ENCODE results near the gene BCL6. TPM values are rescaled to one million over a fixed set of nuclear protein-coding genes. Genes with fewer than 3 reads are reported as not detected.

Gene BCL6
- total RNA-seq, 1 experiment from 2014 or later = 10.2 TPM

DNA sequence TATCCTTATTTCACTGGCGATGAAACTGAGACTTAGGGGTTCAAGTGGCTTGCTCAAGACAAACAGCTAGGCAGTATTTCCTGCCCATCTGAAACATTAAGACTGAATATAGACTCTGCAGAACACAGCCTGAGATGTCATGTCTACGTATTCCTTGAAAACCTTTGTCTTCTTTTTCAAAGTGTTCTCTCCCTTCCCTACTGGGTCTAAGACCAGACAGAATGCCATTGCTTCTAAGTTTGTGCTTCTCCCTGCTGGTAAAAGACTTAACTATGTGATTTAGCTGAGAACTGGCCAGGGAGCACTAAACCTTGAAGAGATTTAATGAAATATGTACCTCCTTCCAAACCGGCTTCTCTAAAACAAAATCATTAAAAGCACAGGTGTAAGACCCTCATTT lies 9.9 kb downstream of the BCL6 start:
- POLR2A ChIA-PET = no interaction called here
- H3K4me1 Mint-ChIP-seq = peaks cover 34% of the 10 kb centered on the region
- peaks cover 20% of the 10 kb centered on the region for H3K36me3 Mint-ChIP-seq
- DNase-seq (ENCODE audit: low spot score) = no peak
- no peaks in the 10 kb centered on the region for H3K9me3 Mint-ChIP-seq
- no peak for ATAC-seq
- no peak overlapping the region for H3K27ac Mint-ChIP-seq
- CTCF ChIA-PET = interaction anchor here (1.2 to 1.7 kb wide), 3 partner anchors 16 to 1219 kb away, joined by 4 to 5 read pairs (median 5); no protein-coding TSS in a partner anchor
- no peak overlapping the region for H3K4me3 Mint-ChIP-seq
- TF ChIP-seq, protein P1, sequence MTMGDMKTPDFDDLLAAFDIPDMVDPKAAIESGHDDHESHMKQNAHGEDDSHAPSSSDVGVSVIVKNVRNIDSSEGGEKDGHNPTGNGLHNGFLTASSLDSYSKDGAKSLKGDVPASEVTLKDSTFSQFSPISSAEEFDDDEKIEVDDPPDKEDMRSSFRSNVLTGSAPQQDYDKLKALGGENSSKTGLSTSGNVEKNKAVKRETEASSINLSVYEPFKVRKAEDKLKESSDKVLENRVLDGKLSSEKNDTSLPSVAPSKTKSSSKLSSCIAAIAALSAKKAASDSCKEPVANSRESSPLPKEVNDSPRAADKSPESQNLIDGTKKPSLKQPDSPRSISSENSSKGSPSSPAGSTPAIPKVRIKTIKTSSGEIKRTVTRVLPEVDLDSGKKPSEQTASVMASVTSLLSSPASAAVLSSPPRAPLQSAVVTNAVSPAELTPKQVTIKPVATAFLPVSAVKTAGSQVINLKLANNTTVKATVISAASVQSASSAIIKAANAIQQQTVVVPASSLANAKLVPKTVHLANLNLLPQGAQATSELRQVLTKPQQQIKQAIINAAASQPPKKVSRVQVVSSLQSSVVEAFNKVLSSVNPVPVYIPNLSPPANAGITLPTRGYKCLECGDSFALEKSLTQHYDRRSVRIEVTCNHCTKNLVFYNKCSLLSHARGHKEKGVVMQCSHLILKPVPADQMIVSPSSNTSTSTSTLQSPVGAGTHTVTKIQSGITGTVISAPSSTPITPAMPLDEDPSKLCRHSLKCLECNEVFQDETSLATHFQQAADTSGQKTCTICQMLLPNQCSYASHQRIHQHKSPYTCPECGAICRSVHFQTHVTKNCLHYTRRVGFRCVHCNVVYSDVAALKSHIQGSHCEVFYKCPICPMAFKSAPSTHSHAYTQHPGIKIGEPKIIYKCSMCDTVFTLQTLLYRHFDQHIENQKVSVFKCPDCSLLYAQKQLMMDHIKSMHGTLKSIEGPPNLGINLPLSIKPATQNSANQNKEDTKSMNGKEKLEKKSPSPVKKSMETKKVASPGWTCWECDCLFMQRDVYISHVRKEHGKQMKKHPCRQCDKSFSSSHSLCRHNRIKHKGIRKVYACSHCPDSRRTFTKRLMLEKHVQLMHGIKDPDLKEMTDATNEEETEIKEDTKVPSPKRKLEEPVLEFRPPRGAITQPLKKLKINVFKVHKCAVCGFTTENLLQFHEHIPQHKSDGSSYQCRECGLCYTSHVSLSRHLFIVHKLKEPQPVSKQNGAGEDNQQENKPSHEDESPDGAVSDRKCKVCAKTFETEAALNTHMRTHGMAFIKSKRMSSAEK (CRISPR knock-in tag; IDR thresholded peaks at IDR 0.05; ENCODE audit: borderline replicate concordance) = no peak
- TF ChIP-seq, protein P2, sequence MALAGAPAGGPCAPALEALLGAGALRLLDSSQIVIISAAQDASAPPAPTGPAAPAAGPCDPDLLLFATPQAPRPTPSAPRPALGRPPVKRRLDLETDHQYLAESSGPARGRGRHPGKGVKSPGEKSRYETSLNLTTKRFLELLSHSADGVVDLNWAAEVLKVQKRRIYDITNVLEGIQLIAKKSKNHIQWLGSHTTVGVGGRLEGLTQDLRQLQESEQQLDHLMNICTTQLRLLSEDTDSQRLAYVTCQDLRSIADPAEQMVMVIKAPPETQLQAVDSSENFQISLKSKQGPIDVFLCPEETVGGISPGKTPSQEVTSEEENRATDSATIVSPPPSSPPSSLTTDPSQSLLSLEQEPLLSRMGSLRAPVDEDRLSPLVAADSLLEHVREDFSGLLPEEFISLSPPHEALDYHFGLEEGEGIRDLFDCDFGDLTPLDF (CRISPR knock-in tag; IDR thresholded peaks at IDR 0.05) = no peak
- TF ChIP-seq ZNF219 (CRISPR knock-in tag; IDR thresholded peaks at IDR 0.05; ENCODE audit: borderline replicate concordance) (no peak), SOX15 (CRISPR knock-in tag; IDR thresholded peaks at IDR 0.05) (no peak), NR1H2 (CRISPR knock-in tag; IDR thresholded peaks at IDR 0.05) (no peak), FOXK1 (CRISPR knock-in tag; IDR thresholded peaks at IDR 0.05) (no peak), ZNF671 (CRISPR knock-in tag; IDR thresholded peaks at IDR 0.05) (no peak), KAT7 (CRISPR knock-in tag; IDR thresholded peaks at IDR 0.05; ENCODE audit: borderline replicate concordance) (no peak), SMAD3 (CRISPR knock-in tag; IDR thresholded peaks at IDR 0.05; ENCODE audit: borderline replicate concordance) (no peak), ELF4 (CRISPR knock-in tag; IDR thresholded peaks at IDR 0.05; ENCODE audit: low read depth) (no peak)
- TF ChIP-seq, protein P3, sequence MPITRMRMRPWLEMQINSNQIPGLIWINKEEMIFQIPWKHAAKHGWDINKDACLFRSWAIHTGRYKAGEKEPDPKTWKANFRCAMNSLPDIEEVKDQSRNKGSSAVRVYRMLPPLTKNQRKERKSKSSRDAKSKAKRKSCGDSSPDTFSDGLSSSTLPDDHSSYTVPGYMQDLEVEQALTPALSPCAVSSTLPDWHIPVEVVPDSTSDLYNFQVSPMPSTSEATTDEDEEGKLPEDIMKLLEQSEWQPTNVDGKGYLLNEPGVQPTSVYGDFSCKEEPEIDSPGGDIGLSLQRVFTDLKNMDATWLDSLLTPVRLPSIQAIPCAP (CRISPR knock-in tag; IDR thresholded peaks at IDR 0.05) = no peak
- TF ChIP-seq, protein P4, sequence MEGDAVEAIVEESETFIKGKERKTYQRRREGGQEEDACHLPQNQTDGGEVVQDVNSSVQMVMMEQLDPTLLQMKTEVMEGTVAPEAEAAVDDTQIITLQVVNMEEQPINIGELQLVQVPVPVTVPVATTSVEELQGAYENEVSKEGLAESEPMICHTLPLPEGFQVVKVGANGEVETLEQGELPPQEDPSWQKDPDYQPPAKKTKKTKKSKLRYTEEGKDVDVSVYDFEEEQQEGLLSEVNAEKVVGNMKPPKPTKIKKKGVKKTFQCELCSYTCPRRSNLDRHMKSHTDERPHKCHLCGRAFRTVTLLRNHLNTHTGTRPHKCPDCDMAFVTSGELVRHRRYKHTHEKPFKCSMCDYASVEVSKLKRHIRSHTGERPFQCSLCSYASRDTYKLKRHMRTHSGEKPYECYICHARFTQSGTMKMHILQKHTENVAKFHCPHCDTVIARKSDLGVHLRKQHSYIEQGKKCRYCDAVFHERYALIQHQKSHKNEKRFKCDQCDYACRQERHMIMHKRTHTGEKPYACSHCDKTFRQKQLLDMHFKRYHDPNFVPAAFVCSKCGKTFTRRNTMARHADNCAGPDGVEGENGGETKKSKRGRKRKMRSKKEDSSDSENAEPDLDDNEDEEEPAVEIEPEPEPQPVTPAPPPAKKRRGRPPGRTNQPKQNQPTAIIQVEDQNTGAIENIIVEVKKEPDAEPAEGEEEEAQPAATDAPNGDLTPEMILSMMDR (IDR thresholded peaks at IDR 0.05) = no peak
- TF ChIP-seq, protein P5, sequence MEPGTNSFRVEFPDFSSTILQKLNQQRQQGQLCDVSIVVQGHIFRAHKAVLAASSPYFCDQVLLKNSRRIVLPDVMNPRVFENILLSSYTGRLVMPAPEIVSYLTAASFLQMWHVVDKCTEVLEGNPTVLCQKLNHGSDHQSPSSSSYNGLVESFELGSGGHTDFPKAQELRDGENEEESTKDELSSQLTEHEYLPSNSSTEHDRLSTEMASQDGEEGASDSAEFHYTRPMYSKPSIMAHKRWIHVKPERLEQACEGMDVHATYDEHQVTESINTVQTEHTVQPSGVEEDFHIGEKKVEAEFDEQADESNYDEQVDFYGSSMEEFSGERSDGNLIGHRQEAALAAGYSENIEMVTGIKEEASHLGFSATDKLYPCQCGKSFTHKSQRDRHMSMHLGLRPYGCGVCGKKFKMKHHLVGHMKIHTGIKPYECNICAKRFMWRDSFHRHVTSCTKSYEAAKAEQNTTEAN (CRISPR knock-in tag; IDR thresholded peaks at IDR 0.05) = no peak
- TF ChIP-seq, protein P6, sequence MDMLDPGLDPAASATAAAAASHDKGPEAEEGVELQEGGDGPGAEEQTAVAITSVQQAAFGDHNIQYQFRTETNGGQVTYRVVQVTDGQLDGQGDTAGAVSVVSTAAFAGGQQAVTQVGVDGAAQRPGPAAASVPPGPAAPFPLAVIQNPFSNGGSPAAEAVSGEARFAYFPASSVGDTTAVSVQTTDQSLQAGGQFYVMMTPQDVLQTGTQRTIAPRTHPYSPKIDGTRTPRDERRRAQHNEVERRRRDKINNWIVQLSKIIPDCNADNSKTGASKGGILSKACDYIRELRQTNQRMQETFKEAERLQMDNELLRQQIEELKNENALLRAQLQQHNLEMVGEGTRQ (CRISPR knock-in tag; IDR thresholded peaks at IDR 0.05) = no peak
- H3K27me3 Mint-ChIP-seq (ENCODE audit: low read depth) = peaks cover 15% of the 10 kb centered on the region

DNA sequence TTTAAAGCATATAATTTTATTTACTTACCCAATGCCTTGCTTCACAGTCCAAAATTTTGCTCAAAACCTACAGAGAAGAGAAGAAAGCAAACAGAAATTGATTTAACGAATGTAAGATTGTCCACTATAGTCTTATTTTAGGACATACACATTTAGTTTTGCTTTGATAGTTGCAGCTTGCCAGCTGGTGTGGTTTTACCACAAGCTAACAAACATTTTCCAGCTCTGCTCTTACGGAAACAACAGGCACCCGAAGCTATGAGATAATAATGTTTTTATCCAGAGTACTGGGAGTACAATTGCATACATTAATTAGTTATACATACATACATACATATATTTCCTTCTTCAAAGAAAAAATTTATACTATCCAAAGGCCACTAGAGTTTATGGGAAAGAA lies 10.4 kb downstream of the BCL6 start:
- TF ChIP-seq TP53 (CRISPR knock-in tag; IDR thresholded peaks at IDR 0.05) = no peak
- no peak for TF ChIP-seq ZNF219 (CRISPR knock-in tag; IDR thresholded peaks at IDR 0.05; ENCODE audit: borderline replicate concordance)
- TF ChIP-seq MXD4 (CRISPR knock-in tag; IDR thresholded peaks at IDR 0.05; ENCODE audit: borderline replicate concordance) = no peak
- no peak for TF ChIP-seq ZBTB21 (CRISPR knock-in tag; IDR thresholded peaks at IDR 0.05; ENCODE audit: borderline replicate concordance)
- Mint-ChIP-seq H3K4me3 (no peak overlapping the region), H3K27me3 (ENCODE audit: low read depth) (peaks cover 15% of the 10 kb centered on the region), H3K36me3 (peaks cover 26% of the 10 kb centered on the region), H3K27ac (no peak overlapping the region), H3K9me3 (no peaks in the 10 kb centered on the region), H3K4me1 (peaks cover 30% of the 10 kb centered on the region)
- ATAC-seq (no peak), DNase-seq (ENCODE audit: low spot score) (no peak)
- ChIA-PET CTCF (no interaction called here), POLR2A (no interaction called here)

Data from WTC11 (cell line).